ENCODE data around the gene KCNK13.
"Not testable (repeated sequence)": the region's sequence is repeated elsewhere in the genome, so short reads cannot be mapped to it uniquely, and the experiment has no call there.

The KCNK13 gene

DNA sequence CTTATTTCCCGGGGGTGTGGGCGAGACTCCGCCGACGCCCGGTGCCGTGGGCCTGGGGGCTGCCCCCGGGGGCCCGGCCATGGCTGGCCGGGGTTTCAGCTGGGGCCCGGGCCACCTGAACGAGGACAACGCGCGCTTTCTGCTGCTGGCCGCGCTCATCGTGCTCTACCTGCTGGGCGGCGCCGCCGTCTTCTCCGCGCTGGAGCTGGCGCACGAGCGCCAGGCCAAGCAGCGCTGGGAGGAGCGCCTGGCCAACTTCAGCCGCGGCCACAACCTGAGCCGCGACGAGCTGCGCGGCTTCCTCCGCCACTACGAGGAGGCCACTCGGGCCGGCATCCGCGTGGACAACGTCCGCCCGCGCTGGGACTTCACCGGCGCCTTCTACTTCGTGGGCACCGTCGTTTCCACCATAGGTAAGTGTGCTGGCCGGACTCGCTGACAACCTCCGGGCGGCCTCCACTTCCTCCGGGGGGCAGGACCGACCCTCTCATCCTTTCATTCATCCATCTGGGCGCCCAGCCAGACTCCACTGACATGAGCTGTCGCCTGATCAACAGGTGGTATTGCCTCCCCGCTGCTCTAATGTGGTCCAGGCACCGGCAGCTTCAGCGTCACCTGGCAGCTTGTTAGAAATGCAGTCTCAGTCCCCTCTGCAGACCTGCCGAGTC, 467 bp downstream of the KCNK13 start:
- DNase-seq = no peak

DNA sequence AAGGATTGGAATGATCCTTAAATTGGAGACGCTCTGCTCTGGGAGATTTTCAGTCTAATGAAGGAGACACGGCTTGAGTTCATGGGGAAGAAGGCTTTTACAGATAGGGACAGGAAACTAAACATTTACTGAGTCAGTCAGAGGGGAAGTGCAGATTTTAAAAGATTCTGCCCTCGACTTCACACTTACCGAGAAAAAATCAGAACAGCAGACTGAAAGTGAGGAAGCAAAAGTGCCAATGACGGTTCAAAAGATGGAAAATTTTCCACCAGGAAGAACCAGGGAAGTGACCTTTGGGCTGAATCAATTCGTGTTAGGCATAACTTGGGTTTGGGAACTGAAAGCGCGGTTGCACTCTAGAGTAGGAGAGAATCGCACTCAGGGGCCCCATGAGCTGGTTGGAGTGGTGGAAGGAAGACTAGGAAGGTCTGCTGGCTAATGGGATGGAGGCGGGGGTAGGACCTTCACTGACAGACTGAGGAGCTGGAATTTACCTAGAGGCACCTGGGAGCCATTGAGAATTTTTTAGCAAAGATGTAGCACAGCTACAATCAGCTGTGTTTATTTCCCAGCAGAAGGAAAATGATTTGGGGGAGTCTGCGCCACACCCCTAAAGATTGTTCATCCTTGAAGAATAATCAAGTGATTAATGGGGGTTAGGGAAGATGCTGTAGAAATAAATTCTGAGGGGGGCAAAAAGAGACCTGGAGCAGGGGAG, 1.2 kb downstream of the KCNK13 start:
- DNase-seq = no peak

DNA sequence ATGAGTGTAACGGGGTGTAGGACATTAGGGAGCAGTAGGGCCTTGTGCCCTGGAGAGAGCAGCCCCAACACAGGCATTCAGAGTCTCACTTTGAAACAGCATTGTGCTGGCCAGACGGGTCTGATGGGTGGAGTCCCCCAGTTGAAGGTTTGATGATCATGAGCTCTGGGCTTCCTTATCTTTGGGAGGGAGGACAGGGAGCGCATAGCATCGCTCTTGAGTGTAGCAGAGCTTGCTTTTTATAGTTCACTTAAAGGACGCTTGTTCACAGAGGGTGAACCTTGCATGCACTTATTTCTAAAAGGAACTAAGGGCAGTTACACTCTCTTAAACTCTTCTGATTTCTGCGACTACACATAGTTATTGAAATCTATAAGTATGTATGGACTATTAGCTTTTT, 10.6 kb downstream of the KCNK13 start:
- DNase-seq = no peak

DNA sequence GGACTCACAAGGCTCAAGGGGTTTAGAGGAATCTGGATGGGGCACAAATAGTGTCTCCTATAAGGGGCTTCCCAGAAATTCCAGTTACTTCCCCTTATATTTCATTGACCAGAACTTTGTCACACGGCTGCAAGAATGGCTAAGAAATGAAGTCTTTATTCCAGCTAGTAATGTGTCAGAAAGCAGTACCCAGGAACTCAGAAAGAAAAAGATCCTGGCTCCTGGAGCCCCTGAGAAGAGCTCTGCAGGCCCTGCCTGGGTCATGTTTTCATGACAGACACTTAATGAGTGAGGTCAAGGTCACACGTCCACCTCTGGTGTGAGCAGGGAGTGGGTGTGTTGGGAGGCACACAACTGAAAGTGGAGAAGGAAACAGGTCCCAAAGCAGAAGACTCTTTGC, 17.8 kb downstream of the KCNK13 start:
- DNase-seq = no peak

DNA sequence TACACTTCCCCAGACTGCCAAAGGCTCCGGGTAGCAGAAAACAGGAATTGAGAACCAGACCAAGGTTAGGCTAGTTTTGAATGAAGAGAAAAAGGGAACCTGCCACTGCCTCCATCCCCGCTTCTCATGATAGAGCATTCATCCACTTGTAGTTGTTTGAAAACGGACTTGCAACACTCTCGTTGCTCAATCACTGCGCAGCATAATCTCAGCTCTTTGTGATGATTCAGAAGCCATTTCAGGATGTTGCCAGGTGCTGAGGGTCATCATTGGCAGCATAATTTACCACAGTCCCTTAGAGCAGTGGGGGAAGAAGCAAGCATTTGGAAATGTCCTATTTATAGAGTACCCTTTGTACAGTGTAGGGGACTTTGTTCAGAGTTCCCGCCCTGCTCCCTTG, 25.6 kb downstream of the KCNK13 start:
- no peak for DNase-seq

DNA sequence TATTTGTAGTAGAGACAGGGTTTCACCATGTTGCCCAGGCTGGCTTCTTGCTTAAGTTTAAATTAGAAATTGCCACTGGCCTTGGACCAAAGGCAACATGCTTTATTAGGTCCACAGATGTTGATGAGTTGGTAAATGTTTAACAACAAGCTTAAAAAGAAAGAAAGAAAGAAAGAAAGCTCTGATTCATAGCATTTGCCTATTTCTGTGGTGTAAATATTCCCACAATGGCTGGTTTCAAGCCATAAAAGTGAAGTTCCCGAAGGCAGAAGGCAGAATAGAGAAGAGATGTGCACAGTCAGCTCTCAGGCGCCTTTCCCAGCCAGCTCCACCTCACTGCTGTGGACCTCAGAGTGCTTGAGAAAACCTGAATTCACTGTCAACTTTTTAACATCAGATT, 26.4 kb downstream of the KCNK13 start:
- no peak for DNase-seq

DNA sequence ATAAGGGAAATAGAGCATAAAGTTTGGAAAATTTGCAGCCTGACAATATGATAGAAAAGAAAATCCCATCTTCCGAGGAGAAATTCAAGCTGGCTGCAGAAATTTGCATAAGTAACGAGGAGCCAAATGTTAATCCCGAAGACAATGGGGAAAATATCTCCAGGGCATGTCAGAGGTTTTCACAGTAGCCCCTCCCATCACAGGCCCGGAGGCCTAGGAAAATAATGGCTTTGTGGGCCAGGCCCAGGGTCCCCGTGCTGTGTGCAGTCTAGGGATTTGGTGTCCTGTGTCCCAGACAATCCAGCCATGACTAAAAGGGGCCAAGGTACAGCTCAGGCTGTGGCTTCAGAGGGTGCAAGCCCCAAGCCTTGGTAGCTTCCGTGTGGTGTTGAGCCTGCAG, 27.7 kb downstream of the KCNK13 start:
- DNase-seq = not testable (repeated sequence)

DNA sequence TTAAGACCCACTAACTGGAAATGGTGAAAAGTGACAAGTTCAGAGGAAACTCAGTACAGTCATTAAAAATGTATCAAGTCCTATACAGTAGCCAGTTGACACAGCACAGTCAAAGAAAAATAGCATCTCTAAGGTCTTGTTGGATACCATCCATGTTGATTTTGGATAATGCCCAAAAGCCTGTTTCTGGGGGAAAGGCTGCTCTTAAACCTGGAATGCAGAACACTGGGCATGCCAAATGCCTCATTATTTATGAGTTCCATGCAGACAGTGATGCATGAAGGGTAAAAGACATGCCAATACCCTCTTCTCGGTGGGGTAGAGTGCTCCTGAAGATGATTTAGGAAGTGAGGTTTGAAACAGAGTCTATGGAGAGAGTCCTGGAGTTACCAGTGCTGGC, 29.6 kb downstream of the KCNK13 start:
- DNase-seq = no peak

GRCh38 chr14:90093942-90094595, 32.3 kb downstream of the KCNK13 start:
- no peak for DNase-seq

GRCh38 chr14:90095096-90095495, 33.3 kb downstream of the KCNK13 start:
- DNase-seq = no peak

- DNase-seq = no peak
These were observed 34.8 kb downstream of the KCNK13 start for GRCh38 chr14:90096566-90096965.

DNA sequence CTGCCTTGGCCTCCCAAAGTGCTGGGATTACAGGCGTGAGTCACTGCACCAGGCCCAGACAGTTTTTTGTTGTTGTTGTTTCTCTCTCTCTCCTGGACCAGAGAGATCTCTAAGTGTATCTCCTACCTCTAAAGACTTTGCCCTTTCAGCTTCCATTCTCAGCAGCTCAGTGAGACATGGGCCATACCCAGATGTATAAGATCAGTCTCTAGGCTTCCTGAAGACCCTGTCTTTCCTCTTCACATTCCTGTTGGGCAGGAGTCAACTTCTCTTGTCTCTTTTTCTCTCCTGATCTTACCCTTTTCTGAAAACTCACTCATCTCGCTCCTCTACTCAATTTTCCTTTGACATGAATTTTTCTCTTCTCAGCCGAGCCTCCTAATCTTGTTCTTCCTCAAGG, 42.0 kb downstream of the KCNK13 start:
- DNase-seq = no peak

GRCh38 chr14:90105756-90106155, 44.0 kb downstream of the KCNK13 start:
- no peak for DNase-seq

DNA sequence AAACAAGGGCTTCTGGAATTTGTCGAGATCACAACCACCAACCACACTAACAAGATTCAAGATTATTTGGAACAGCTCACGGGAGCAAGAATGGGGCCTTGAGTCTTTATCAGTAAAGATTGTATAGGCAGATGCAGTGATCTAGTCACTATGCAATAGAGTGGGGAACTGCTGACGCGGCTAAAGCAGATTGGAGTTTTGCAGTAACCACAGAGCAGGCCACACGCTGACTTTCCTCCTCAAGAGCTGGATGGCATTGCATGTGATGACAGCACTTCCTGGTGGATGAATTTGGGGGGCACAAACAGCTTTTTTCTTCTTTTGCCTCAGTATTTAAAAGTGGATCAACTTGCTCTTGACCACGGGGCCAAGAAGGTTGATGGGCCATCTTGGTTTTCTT, 46.0 kb downstream of the KCNK13 start:
- DNase-seq = no peak

- no peak for DNase-seq
These were observed 48.1 kb downstream of the KCNK13 start for GRCh38 chr14:90109858-90110257.

DNA sequence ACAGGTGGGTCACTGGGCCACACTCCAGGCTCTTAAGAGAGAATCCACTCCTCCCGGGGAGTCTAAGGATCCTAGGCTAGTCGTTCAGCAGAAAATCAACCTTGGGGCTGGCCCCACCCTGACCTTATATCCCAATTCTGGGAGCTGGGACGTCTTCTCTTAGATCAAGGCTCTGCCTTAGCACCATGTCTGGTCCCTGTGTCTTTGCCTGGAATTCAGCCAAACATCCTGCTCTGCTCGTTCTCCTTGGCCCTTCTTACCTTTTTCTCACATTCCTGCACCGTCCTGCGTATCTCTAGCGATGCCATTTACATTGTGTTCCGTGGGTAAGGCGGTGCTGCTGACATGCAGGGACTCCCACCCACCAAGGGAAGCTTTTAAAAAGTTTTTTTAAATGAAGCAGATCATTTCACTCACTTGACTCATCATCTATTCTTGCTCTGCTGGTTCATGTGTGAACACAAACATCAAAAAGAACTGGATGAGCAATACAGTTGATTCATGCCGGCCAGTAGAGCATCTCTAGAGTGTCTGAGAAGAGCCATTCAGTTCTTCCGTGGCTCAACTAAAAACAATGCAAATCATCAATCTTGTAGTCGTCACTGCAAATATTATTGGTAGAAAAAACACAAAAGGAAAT, 50.2 kb downstream of the KCNK13 start:
- DNase-seq = no peak

DNA sequence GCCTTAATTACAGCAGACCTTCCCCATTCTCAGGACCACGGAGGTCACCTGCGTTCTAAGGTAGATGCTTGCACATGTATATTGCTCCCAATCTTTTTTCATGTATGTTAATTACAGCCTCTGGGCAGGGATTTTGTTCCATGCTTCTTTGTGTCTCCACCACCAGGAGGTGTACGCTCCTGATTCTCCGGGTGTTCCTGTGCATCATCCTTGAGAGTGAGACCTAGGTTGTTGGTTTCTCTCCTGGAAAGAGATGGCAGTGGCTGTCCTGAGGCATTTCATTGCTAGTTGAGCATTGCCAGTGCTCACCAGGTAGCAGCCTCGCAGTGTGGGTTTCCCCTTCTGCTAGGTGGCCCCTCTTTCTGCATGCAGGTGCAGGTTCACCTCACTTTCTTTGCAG, 52.8 kb downstream of the KCNK13 start:
- DNase-seq = no peak

DNA sequence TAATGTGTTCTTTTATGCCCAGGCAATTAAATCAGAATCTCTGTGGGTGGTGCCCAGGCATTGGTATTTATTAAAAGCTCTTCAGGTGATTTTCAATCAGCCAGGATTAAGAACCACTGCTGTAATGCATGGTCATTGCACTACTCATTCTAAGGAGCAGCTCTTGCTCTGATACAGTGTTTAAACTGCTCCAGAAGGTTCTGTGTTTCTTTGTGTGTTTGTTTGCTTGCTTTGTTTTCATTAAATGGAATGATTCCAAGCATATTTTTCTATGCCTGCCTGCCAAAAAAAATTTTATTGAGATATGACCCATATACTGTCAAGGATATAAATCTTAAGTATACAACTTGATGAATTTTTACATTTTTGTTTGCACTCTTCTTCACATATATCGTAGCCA, 54.0 kb downstream of the KCNK13 start:
- DNase-seq = no peak

- DNase-seq = no peak
These were observed 54.6 kb downstream of the KCNK13 start for GRCh38 chr14:90116444-90116843.

- DNase-seq = no peak
These were observed 56.2 kb downstream of the KCNK13 start for GRCh38 chr14:90118027-90118426.

DNA sequence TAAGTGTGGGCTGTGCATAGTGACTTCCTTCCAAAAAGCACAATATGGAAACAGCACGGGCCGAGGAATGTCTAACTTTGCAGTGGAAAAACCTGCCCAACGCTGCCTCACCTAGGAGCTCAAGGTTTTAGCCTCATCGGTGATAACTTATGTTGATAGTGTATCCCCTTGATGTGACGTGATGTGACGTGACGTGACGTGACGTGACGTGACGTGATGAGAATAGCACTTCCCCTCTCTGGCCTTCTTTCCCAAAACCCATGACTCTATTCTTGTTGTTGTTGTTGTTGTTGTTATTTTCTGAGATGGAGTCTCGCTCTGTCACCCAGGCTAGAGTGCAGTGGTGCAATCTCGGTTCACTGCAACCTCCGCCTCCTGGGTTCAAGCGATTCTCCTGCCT, 64.5 kb downstream of the KCNK13 start:
- no peak for DNase-seq

DNA sequence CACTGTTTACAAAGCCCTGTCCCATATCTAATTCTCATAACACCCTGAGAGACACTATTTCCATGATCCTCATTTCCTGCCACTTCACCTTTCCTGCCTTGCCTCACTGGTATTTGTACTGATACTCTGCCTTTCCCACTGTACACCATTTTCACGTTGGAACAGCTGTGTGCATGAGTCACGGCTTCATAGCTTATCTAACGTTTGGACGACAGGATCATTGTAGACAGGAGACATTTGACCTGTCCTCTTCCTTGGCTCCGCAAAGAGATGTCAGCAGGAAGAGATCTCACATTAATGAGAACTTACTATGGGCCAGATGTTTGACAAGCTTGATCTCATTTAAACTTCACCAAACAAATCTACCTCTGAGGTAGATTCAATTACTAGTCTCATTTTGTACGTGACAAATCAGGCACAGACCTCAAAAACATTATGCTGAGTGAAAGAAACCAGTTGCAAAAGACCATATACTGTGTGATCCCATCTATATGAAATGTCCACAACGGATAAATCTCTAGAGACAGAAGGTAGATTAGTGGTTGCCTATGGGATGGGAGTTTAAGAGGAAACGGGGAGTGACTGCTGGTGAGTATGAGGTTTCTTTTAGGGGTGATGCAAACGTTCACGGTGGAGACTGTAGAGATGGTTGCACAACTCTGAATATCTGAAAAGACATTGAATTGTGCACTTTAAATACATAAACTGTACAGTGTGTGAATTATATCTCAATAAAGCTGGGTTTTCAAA, 71.2 kb downstream of the KCNK13 start:
- DNase-seq = no peak

- no peak for DNase-seq
These were observed 75.1 kb downstream of the KCNK13 start for GRCh38 chr14:90136904-90137303.
